BE2C (cell line): ENCODE data around the gene RPS6KA2.
A peak's percentile ranks its signal among the peaks of the same experiment; 100 is the strongest.

Experiments
- DNase-seq: peaks from one replicate; pipeline ENCODE4 v3.0.0-alpha.2; 2020
- H3K27me3 ChIP-seq: fragments of 250-450 bp; sonication (Bioruptor Pico); 2 replicates; pipeline ENCODE4 v1.5.1; 2020; ENCODE audit warnings: mild to moderate bottlenecking
- H3K36me3 ChIP-seq: fragments of 250-450 bp; sonication (Bioruptor Pico); 2 replicates; pipeline ENCODE4 v1.5.1; 2020; ENCODE audit warnings: mild to moderate bottlenecking
- H3K4me1 ChIP-seq: fragments of 250-450 bp; sonication (Bioruptor Pico); 2 replicates; pipeline ENCODE4 v1.5.1; 2020
- H3K4me3 ChIP-seq: 2 replicates; pipeline ENCODE4 v1.5.1; 2011; ENCODE audit warnings: low read depth, low read length
- H3K9me3 ChIP-seq: fragments of 250-450 bp; sonication (Bioruptor Pico); 2 replicates; pipeline ENCODE4 v1.5.1; 2020
- TF ChIP-seq, protein P1 (sequence below): IDR thresholded peaks from 2 replicates; pipeline ENCODE4 v1.5.1; 2012; ENCODE audit warnings: mild to moderate bottlenecking, low read depth, low read length

Gene RPS6KA2

GRCh38 chr6:166627875-166628801 lies 1.1 kb upstream of the RPS6KA2 start:
- Histone ChIP-seq H3K27me3 (no peaks in the 10 kb centered on the region), H3K4me1 (peaks cover 4% of the 10 kb centered on the region), H3K36me3 (no peaks in the 10 kb centered on the region), H3K9me3 (no peaks in the 10 kb centered on the region), H3K4me3 (peak overlapping the region; percentile 77)
- TF ChIP-seq, protein P1, sequence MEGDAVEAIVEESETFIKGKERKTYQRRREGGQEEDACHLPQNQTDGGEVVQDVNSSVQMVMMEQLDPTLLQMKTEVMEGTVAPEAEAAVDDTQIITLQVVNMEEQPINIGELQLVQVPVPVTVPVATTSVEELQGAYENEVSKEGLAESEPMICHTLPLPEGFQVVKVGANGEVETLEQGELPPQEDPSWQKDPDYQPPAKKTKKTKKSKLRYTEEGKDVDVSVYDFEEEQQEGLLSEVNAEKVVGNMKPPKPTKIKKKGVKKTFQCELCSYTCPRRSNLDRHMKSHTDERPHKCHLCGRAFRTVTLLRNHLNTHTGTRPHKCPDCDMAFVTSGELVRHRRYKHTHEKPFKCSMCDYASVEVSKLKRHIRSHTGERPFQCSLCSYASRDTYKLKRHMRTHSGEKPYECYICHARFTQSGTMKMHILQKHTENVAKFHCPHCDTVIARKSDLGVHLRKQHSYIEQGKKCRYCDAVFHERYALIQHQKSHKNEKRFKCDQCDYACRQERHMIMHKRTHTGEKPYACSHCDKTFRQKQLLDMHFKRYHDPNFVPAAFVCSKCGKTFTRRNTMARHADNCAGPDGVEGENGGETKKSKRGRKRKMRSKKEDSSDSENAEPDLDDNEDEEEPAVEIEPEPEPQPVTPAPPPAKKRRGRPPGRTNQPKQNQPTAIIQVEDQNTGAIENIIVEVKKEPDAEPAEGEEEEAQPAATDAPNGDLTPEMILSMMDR = no peak
- DNase-seq = peak; percentile 79

DNA sequence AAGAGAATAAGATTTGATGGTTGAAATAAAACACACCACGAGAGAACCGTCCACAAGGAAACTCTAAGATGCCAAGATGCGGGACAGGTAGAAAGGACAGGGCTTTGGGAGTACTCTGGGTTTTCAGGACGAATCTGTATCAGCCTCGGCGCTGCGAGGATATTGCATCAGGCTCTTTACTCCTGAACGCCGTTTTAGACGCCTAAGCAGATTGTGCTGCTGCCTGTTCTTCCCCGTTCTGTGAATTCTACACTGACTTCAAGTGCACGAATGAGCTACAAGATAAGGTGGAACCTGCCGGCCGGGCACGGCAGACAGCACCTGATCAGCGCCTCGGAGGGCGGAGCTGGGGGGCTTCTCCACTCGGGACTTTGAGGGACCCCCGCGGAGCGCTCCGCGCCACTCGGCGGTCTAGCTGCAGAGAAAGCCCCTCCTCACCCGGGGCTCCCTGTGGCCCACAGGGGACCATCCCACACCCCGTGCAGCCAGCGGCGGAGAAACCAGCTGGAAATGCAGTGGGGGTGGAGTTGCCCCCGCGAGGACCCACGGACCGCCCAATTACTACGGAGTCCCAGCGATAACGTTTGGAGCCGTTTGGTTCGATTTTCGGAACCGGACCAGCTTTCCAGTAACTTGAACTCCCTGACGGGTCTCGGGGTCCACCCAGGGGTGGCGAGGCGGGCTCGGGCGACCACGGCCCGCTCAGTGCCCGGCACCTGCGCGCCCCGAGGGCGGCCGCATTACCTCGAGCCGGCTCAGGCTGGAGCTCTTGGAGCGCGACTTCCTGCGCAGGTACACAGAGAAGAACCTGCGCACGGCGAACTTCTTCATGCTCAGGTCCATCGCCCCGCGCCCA lies 646 bp downstream of the RPS6KA2 start:
- TF ChIP-seq, protein P1 = no peak
- peak overlapping the region; percentile 86 for H3K4me3 ChIP-seq
- no peaks in the 10 kb centered on the region for H3K9me3 ChIP-seq
- no peaks in the 10 kb centered on the region for H3K27me3 ChIP-seq
- peaks cover 9% of the 10 kb centered on the region for H3K4me1 ChIP-seq
- H3K36me3 ChIP-seq = no peaks in the 10 kb centered on the region
- peak; percentile 32 for DNase-seq

GRCh38 chr6:166625356-166625755 lies 1.7 kb downstream of the RPS6KA2 start:
- TF ChIP-seq, protein P1 = no peak
- H3K4me3 ChIP-seq = peak overlapping the region; percentile 86
- peaks cover 19% of the 10 kb centered on the region for H3K4me1 ChIP-seq
- no peaks in the 10 kb centered on the region for H3K9me3 ChIP-seq
- no peaks in the 10 kb centered on the region for H3K27me3 ChIP-seq
- DNase-seq = no peak
- H3K36me3 ChIP-seq = no peaks in the 10 kb centered on the region

DNA sequence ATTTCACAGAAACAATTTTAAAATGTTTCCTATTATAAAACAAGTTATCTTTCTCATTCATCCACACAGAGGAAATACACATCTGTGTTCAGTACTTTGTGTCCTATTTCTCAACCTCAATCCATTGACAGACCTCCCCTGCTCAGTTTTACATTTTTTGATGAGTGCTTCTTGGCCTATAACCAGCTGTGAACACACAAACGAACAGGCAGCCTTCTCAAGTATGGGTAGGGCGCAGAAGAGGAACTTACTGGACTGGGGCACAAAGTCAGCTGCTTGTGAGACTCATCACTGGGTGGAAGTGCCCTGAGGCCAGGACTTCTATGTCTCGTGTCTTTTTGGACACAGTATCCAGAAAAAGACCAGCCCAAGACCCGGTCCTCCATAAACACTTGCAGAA lies 2.8 kb downstream of the RPS6KA2 start:
- H3K27me3 ChIP-seq = no peaks in the 10 kb centered on the region
- H3K4me1 ChIP-seq = peaks cover 30% of the 10 kb centered on the region
- H3K9me3 ChIP-seq = no peaks in the 10 kb centered on the region
- no peak overlapping the region for H3K4me3 ChIP-seq
- TF ChIP-seq, protein P1 = no peak
- DNase-seq = no peak
- no peaks in the 10 kb centered on the region for H3K36me3 ChIP-seq

DNA sequence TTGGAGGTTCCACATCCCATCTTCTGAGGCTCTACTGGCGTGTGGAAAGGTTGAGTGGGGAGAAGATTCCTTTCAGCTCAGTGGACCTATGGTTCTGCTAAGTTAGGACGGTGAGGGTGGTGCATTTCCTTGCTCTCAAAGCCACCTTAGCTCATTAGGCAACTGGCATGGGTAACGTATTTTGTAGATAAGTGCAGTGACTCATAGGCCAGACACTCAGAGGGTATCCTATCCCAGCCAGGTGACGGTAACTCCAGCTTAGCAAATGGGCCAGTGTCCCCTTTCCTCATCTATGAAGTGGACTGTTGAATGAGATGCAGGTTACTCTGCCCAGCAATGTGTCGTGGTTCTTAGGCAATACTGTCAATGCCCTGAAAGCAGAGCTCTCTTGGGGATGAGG lies 3.7 kb downstream of the RPS6KA2 start:
- DNase-seq = no peak
- TF ChIP-seq, protein P1 = no peak
- Histone ChIP-seq H3K27me3 (no peaks in the 10 kb centered on the region), H3K4me3 (no peak overlapping the region), H3K9me3 (no peaks in the 10 kb centered on the region), H3K4me1 (peaks cover 28% of the 10 kb centered on the region), H3K36me3 (peaks cover 4% of the 10 kb centered on the region)
